ENCODE results near the gene DNAL1.

DNA sequence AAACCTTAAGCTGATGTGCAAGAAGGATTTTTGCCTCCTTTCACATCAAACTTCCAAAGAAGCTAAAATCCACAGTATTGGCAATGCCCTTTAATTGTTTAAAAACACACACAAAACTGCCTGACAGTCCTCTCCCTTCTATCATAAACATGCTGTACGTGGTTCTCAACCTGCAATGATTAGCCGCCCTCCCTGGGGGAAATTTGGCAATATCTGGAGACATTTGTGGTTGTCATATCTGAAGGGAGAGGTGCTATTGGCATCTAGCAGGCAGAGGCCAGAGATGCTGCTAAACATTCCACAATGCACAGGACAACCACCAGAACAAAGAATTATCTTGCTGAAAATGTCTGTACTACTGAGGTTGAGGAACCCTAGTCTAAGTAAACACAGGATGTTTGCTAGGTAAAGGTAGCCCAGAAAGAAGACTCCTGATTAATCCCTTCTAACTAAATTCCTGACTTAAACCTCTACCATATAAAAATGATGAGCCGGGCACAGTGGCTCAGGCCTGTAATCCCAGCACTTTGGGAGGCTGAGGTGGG, 31.3 kb upstream of the DNAL1 start:
- no peak for TF ChIP-seq POLR2A (IDR thresholded peaks at IDR 0.05; ENCODE audit: borderline replicate concordance, extremely low read depth, insufficient read depth, insufficient read length)
- TF ChIP-seq, protein P1, sequence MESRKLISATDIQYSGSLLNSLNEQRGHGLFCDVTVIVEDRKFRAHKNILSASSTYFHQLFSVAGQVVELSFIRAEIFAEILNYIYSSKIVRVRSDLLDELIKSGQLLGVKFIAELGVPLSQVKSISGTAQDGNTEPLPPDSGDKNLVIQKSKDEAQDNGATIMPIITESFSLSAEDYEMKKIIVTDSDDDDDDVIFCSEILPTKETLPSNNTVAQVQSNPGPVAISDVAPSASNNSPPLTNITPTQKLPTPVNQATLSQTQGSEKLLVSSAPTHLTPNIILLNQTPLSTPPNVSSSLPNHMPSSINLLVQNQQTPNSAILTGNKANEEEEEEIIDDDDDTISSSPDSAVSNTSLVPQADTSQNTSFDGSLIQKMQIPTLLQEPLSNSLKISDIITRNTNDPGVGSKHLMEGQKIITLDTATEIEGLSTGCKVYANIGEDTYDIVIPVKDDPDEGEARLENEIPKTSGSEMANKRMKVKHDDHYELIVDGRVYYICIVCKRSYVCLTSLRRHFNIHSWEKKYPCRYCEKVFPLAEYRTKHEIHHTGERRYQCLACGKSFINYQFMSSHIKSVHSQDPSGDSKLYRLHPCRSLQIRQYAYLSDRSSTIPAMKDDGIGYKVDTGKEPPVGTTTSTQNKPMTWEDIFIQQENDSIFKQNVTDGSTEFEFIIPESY (IDR thresholded peaks at IDR 0.05; ENCODE audit: extremely low read depth, insufficient replicate concordance, low read length) = no peak
- no peak for TF ChIP-seq ZFX (IDR thresholded peaks at IDR 0.05)
- TF ChIP-seq YY1 (IDR thresholded peaks at IDR 0.05; ENCODE audit: extremely low read depth, insufficient replicate concordance, low read depth, low read length) = no peak
- TF ChIP-seq, protein P2, sequence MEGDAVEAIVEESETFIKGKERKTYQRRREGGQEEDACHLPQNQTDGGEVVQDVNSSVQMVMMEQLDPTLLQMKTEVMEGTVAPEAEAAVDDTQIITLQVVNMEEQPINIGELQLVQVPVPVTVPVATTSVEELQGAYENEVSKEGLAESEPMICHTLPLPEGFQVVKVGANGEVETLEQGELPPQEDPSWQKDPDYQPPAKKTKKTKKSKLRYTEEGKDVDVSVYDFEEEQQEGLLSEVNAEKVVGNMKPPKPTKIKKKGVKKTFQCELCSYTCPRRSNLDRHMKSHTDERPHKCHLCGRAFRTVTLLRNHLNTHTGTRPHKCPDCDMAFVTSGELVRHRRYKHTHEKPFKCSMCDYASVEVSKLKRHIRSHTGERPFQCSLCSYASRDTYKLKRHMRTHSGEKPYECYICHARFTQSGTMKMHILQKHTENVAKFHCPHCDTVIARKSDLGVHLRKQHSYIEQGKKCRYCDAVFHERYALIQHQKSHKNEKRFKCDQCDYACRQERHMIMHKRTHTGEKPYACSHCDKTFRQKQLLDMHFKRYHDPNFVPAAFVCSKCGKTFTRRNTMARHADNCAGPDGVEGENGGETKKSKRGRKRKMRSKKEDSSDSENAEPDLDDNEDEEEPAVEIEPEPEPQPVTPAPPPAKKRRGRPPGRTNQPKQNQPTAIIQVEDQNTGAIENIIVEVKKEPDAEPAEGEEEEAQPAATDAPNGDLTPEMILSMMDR (IDR thresholded peaks at IDR 0.05 in 2 of 3, conservative IDR thresholded peaks at IDR 0.05 in 1 of 3; ENCODE audit: borderline replicate concordance in 1 of 3, insufficient read depth in 1 of 3, low read depth in 2 of 3, low read length in 2 of 3) = no peak
- no peak for TF ChIP-seq RAD21 (IDR thresholded peaks at IDR 0.05; ENCODE audit: low read depth)
- TF ChIP-seq EZH2 (IDR thresholded peaks at IDR 0.05) = no peak
- TF ChIP-seq, protein P3, sequence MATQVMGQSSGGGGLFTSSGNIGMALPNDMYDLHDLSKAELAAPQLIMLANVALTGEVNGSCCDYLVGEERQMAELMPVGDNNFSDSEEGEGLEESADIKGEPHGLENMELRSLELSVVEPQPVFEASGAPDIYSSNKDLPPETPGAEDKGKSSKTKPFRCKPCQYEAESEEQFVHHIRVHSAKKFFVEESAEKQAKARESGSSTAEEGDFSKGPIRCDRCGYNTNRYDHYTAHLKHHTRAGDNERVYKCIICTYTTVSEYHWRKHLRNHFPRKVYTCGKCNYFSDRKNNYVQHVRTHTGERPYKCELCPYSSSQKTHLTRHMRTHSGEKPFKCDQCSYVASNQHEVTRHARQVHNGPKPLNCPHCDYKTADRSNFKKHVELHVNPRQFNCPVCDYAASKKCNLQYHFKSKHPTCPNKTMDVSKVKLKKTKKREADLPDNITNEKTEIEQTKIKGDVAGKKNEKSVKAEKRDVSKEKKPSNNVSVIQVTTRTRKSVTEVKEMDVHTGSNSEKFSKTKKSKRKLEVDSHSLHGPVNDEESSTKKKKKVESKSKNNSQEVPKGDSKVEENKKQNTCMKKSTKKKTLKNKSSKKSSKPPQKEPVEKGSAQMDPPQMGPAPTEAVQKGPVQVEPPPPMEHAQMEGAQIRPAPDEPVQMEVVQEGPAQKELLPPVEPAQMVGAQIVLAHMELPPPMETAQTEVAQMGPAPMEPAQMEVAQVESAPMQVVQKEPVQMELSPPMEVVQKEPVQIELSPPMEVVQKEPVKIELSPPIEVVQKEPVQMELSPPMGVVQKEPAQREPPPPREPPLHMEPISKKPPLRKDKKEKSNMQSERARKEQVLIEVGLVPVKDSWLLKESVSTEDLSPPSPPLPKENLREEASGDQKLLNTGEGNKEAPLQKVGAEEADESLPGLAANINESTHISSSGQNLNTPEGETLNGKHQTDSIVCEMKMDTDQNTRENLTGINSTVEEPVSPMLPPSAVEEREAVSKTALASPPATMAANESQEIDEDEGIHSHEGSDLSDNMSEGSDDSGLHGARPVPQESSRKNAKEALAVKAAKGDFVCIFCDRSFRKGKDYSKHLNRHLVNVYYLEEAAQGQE (IDR thresholded peaks at IDR 0.05; ENCODE audit: low read depth) = no peak
- TF ChIP-seq SP1 (IDR thresholded peaks at IDR 0.05; ENCODE audit: low read depth) = no peak
